Suprapubic skin (tissue), 3 donors: ENCODE results near the gene SLC22A23.

Experiments
- EP300 ChIP-seq: sonication (generic); formaldehyde crosslinking; IDR thresholded peaks from one replicate; pipeline ENCODE4 v1.6.1; 2017; ENCODE audit warnings: antibody characterized with exemption
- POLR2A ChIP-seq, 2 donors: fragments of 450-650 bp; IDR thresholded peaks; one replicate each; pipeline ENCODE4 v1.6.1; 2017; ENCODE audit warnings: antibody characterized with exemption in 2 of 2, mild to moderate bottlenecking in 2 of 2, moderate library complexity in 2 of 2
- TF ChIP-seq, protein P1 (sequence below), 2 donors: fragments of 200-600 bp in 1 of 2; fragments of 450-650 bp in 1 of 2; sonication (generic) in 1 of 2; IDR thresholded peaks; one replicate each; pipeline ENCODE4 v1.5.1; 2016 to 2019; ENCODE audit warnings: antibody characterized with exemption in 2 of 2, mild to moderate bottlenecking in 1 of 2, moderate library complexity in 1 of 2

DNA sequence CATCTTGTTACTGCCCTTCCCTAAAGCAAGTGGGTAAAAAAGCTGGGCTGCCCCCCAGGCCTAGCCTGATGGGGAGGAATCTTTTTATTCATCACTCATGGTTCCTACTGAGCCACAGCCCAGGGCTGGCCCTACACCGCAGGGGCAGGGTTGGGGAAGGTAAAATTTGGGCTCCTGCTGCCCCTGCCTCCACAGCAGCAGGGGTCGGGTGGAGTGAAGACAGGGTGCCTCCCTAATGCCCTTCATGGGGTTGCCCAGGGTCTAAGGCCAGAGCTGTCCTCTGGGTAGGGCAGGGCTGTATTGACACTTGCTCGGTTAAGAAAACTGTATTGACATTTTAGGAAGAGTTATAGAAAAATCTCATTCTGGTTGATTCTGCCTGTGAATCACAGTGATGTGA lies 207.0 kb downstream of the SLC22A23 start:
- TF ChIP-seq POLR2A (IDR thresholded peaks at IDR 0.05) (no peak), EP300 (no peak)
- TF ChIP-seq, protein P1, sequence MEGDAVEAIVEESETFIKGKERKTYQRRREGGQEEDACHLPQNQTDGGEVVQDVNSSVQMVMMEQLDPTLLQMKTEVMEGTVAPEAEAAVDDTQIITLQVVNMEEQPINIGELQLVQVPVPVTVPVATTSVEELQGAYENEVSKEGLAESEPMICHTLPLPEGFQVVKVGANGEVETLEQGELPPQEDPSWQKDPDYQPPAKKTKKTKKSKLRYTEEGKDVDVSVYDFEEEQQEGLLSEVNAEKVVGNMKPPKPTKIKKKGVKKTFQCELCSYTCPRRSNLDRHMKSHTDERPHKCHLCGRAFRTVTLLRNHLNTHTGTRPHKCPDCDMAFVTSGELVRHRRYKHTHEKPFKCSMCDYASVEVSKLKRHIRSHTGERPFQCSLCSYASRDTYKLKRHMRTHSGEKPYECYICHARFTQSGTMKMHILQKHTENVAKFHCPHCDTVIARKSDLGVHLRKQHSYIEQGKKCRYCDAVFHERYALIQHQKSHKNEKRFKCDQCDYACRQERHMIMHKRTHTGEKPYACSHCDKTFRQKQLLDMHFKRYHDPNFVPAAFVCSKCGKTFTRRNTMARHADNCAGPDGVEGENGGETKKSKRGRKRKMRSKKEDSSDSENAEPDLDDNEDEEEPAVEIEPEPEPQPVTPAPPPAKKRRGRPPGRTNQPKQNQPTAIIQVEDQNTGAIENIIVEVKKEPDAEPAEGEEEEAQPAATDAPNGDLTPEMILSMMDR (IDR thresholded peaks at IDR 0.05) = no peak
